HG02981 (cell line): ENCODE data around the gene SASH1.

Source experiments
- ATAC-seq: cut with Tn5 transposase; IDR thresholded peaks from one replicate; pipeline ENCODE4 v1.9.1; 2021; ENCODE audit warnings: mild to moderate bottlenecking, moderate library complexity; ENCODE audit not compliant: unreplicated experiment

Gene SASH1

DNA sequence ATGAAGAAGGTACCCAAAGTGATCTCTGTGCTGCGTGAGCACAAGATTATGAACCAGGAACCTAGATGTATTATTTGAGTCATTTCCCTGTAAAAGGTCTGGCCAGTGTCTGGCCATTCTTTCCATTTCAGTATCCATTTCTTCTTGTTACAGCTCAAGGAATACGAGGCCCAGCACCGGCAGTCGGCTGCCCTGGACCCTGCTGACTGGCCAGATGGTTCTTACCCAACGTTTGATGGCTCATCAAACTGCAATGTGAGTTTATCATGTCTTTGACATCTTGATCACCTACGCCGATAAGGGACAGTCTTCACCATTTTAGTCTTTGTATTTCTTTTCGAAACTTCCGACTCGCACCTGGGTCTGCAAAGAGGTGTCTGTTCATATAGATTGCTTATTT is 144.8 kb downstream of the SASH1 start:
- no peak for ATAC-seq

DNA sequence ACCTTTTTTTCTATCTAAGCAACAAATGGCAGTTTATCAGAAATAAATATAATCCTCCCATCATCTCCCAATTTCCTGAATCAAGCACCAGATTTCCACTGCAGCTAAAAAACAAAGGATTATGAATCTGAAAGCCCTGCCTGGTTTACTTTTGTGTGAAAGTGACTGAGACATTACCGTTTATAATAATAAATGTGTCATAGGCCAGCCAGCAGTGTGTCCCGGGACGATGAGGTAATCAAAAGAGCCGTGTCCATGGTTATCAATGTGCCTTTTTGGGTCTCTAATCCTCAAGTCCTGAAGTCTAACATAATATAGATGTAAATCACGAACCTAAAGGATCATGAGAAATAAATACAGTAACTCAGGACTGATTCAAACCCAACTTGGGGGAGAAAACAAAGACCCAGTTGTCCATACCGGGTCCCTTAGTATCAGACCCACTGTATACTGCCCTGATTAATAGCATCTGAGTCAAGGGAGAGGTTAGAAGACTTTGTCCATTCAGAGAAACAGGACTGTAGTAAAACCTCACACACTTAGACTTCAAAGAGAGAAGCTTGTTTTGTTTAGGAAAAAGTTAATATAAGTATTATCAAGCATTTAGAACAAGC is 149.1 kb downstream of the SASH1 start:
- ATAC-seq: no peak

DNA sequence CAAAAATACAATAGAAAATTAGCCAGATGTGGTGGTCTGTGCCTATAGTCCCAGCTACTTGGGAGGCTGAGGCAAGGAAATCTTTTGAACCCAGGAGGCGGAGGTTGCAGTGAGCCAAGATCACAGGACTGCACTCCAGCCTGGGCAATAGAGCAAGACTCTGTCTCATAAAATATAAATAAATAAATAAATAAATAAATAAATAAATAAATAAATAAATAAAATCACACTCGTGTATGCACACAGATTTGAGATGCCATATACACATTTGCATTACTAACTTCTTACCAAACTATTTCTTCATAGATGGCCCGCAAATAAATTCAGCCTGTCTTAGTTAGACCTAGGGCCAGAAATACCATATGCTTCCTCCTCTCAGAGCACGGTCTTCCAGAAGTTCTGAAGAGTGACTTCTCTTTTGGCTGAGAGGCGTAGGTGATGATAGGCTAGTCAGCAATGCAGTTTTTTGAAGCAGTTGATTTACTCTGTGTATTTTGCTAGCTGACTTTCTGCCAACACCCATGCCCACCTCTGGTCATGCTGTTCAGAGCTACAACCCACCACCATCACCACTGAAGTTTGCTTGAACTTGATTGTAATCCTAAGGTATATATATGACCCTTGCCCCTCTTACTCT is 150.1 kb downstream of the SASH1 start:
- ATAC-seq: no peak

DNA sequence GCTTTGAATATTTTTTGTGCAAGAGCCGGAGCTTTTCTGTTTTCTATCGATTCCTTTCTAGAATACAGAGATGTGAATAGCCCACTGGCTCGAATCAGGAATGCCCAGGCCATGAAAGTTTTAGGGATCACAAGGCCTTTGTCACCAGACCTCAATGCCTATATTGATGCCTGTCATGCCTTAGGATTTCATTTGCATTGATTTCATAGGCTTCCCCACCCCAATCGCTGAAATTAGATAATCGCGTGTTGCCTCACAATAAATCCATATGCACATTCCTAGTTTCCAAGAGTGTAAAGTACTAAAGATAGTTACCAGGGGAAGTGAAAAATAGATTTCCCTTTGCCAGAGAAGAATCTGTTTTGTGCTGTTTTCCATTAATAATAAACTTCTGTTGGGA is 150.8 kb downstream of the SASH1 start:
- ATAC-seq: no peak

DNA sequence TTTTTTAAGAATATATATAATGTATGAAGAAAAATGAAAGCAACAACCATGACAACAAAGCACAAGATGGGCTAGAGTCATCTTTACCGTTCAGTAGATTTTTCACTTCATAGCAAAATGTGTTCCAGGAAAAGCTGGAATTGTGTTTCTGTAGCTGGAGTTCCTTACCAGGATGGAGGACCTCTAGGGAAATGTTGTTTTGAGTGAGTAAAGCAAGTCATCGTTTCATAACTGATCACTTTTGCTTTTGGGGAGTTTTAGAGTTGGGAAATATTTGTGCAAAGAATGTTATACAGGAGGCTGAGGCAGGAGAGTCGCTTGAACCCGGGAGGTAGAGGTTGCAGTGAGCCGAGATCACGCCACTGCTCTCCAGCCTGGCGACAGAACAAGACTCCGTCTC is 151.6 kb downstream of the SASH1 start:
- no peak for ATAC-seq

DNA sequence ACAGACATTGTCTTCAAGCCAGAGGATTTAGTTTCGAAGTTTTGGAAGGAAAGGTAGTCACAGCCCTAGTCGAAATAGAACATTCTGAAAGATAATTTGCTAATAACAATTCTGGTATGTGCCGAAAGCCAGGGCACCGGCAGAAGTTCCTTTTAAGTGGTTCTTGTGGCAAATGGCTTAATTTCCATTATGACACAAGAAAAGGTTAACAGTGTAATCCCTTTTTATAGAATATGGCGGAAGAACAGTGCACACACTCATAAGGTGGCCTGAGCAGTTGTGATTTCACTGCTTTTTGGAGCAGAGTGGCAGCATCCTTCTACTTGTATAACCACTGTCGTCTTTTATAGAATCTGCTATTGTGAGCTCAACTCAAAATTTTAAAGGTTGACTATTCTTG is 152.4 kb downstream of the SASH1 start:
- no peak for ATAC-seq

DNA sequence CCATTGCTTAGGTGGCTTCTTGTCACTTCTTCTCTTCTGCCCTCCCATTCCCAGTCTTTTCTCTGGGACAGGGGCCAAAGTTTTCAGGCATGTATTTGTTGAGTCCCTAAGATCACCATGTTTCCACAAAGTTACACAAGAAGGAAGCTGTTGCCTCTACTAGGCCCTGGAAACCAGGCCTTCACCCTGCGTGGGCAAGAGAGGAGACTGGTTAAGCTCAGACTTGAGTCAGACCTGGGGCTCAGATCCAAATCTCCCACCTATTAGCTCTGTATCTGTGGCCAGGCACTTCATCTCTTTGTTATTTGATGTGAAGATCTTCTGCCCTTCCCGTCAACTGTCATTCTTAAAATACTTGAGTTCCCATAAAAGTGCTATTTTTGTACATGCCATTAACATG is 154.6 kb downstream of the SASH1 start:
- ATAC-seq: no peak

DNA sequence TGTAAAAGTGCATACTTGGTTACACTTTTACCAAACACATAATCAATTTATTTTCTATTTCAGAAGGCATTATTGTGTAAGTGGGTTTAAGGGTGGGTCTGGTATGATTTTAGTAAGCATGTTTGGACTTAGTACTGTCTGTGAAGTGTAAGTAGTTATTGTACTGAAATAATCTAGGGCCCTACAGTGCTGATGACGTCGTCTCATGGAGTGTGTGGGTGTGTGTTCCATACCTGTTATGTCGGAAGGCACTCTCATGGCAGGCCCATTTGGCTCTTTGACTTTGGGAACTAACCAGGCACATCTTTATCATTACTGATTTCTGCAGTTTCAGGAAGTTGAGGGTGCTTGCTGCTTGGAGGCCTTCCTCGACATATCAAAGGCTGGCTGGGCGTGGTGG is 155.1 kb downstream of the SASH1 start:
- ATAC-seq: no peak

DNA sequence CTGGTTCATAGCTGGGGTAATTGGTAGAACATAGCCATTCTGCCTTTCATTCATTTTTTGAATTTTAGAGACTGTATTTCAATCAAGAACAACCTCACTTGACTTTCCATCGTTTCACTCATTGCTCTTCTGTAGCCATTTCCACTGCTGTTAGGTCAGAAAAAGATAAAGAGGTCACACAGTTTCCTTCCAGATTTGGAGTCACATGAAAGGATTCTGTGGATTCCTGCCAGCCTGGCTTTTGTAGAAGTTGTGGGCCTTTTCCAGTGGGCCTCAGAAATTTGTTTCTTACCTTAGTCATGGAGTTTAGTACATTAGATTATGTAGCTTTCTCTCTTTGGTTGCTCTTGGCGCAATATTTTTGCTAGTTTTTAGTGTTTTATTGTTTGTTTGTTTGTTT is 157.8 kb downstream of the SASH1 start:
- no peak for ATAC-seq

DNA sequence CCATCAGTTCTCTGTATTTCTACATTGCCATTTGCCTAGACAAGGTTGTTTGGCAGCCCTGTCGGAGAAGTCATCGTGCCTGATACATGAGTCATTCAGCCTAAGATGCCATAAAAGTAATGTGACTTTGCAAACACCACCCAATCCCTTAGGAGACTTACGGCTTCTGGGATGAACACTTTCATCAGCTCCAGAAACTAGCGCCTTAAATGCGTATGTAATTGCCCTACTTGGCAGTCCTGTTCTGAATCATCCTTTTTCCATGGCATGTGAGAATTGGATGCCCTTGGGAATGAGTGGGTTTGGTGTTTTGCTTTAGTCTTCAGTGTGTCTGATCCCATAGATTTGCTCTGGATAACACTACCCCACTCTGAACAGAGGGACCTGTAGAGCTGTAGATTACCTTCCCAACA is 158.5 kb downstream of the SASH1 start:
- no peak for ATAC-seq

DNA sequence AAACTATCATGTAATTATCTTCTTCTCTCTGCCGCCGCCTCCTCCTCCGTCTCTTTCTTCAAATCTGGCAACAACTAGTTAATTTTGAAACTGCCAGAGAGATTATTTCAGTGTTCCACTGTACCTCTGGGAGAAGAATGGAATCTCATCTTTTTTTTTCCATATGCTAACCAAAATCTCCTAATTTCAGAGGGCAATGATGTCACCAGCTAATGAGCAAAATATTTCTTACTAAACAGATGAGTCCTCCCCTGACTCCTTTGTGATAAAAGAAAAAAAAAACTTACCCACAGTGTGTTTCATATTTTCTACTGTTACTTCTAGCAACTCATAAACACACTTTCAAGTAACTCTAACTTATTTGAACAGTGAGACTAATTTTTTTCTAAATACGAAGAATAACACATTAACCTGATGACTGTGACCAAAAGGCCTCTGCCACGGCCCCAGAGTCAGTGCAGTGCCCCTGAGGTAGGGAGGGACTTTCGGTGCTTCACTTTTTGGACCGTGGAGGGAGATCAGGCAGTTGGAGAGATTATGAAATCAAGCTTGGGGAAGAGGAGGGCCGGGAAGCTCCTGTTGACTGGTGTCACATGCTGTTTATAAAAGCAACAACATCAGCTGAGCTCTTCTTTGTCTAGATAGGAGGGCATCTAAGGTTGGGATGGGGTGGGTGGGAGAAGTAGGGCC is 159.6 kb downstream of the SASH1 start:
- no peak for ATAC-seq

DNA sequence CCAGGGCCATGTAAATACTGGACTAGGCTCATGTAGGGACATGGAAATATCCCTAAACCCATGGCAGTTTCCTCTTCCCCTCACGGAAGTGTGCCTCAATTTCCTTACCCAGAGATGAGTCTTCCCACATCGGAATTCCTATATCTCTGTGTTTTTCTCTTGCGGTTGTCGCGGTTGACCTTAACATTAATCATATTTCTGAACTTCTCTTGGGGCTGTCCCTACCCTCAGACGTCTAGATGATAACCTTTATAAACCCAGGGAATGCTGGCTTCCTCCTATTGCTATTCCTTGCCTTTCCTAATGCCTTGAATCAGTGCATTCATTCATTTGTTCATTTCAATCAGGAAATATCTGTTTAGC is 160.1 kb downstream of the SASH1 start:
- ATAC-seq: no peak

DNA sequence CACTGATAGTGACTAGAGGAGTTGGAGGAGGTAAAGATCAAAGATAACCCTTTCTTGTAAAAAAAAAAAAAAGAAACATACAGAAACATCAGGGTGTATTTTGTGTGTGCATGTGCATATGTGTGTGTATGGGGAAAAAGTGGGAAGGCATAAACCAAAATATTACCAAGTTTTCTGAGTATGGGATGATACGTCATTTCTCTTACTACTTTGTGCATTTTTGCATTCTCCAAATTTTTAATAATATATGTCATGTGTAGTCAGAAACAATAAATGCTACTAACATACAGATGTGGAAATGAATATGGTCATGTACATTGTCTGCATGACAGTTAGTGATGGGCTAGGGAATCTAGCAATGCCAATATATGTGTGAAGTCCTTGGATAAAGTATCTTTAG is 161.1 kb downstream of the SASH1 start:
- ATAC-seq: no peak

DNA sequence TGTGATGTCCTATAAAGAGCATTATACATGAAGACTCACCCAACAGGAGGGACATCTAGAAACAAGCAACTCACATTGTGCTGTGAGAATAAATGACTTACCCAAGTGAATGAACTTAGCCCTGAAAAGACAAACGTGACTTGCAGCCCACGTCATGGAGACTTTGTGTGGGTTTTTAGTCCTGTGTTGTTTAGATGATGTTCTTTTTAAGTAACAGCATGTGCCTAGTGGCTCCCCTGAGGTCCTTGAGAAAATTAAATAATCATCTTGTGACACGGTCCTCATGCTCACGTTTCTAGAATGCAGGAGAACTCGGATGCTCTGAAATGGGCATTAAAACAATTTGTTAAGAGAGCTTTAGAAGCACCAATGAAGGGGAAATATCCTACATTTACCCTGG is 165.1 kb downstream of the SASH1 start:
- ATAC-seq: no peak

DNA sequence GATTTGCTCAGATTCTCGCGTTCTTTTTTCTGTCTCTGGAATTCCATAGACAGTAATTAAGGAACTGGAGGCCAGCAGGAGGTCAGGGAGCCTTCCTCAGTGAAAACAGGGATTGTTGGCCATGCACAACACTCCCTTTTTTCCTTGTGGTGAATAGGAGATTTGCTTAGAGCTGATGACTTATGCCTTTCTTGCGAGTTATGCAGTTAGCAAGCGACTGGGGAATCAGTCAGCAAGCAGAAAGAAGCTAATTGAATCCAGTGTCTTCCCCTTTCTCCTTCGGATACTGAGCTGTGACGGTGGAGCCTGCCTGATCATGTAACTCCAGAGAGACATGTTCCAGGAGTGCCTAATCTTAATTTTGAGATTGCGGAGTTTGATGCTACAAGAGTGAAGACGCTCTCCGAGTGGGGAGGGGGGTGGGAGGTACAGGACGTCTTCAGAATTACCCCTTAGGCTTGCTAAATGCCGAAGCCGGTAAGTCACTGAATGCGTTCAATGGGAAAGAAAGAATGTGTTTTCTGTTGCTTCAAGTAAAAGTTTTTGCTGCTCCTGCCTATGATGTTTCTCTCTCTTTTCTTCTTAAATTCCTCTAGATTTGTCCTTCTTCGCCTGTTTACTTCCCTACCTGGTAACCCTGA is 165.9 kb downstream of the SASH1 start:
- no peak for ATAC-seq

DNA sequence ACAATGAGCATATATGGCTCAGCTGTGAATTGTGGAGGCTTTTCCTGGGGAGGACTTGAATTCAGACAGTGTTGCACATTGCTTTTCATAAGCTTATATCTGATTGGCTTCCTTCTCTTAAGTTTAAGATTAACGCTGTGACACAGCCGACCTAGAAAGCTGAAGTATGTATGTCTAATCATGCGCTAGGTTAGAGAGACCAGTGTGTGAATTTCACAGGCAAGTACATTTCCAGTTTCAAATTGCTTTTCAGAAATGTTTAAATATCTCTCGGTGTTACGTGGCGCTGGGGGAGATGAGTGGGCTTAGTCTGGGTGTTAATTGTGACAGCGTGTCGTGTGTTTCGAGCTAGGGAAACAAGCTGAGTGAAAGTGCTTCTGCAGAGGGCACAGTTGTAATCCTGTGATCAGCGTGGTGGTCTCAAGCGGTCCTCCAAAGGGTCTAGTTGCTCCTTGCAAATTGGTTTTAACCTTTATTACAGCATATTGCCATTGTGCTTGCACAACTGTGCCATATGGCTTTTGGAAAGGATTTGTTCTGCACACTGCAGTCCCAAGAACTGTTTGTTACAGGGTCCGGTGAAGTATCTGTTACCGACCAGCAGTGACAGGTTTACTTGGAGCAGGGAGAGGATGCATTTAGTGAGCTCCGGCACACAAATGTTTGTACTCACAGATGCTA is 166.6 kb downstream of the SASH1 start:
- no peak for ATAC-seq

DNA sequence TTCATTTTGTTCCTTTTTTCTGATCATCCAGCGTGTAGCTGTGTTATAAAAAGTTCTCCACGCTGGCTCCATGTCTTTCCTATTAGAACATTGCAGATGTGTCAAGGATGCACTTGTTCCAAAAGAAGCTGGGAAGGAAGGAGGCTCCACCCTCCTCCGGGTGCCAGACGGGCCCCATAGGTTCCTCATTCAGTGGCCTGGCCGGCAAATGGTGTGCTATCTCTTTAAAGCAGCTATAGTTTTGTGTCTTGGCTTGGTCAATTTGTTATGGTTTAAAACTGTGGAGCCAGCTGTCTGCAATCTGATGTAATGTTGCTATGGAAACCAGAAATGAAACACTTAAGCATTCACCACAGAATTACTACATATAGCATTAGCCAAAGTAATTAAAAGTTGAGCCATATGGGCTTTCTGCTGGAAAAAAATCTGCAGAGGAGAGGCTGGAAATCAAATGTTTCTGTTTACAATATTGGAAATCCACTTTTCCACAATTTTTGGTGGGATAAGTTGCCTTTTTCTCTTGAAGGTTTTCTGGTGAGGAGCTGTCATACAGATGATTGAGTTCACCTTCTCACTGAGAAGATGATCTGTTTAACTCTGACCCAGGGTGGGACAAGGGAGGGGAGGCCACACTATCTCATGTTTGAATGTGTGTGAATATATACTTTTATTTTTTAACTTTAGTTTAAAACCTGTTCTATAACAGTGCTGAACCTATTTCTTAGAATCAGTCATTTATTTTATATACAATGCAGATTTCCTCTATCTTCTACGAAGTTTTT is 167.4 kb downstream of the SASH1 start:
- peak; percentile 83 for ATAC-seq

DNA sequence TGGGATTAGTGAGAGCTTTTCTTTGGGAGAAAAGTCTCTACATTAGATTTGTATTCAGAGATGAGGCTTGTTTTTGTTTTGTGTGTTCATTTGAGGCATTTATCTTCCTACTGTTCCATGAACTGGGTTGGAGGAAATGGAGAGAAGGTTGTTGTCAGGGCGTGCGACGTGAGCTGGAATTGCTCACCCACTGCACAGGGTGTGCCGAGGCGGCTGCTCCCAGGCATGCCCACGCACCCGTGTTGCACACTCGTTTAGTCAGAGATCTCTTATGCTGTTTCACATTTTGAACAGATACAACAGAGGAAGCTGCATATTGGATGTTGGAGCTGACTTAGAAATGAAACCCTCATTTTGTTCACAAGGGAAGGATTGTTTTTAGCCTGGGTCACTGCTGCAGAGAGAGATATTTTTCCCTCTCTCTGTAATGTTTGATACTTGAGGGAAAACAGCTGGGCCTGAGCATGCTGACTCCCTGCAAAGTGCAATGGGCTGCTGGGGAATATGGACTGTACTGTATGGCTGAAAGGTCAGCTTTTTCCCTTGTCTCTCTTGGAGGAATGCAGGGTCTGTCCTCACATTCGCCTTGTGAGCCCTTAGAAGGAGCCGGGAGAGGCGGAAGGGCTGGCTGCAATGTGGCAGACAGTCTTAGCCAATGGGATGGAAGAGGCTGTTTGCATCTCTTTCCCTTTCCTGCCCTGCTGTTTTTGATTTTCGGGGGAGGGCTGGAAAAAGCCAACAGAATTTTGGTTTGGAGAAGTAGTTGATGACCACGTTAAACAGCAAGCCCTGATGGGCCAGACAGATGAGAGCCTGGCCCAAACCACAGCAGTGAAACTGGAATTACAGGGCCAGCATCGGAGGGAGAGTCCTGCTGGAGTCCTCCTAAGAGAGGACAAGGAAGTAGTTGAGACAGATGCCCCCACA is 170.8 kb downstream of the SASH1 start:
- no peak for ATAC-seq

DNA sequence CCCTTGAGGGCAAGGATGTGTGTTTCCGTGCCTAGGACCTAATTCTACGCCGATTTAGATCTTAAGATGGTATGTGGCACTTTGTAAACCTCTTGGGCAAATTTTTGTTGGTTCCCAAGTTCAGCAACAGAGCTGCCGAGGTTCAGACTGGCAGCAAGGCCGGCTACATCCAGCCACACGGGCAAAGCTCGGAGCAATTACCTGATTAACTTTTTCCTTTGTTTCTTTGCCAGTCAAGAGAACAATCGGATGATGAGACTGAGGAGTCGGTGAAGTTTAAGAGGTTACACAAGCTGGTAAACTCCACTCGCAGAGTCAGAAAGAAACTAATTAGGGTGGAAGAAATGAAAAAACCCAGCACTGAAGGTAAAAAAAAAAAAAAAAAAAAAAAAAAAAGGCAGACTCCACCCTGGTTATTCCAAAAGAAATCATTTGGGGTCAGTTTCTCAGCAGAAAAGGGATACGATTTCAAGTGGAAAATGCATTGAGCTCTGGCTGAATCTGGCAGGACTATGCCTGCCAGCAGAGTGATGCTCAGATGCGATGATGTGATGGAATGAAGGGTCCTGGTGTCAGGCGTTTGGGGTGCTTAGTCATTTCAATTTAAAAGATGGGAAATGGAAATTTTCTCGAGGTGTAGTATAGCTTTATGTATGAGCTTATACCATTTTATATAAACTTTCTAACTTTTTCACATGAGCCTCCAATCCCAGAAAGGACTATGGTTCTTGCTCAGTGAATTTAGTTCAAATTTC is 171.6 kb downstream of the SASH1 start:
- ATAC-seq: no peak
